Immature natural killer cell (primary cell): ENCODE measurements around the gene DBNDD1. TPM values are rescaled to one million over a fixed set of nuclear protein-coding genes. Genes with fewer than 3 reads are reported as not detected.

ENCODE experiments used
- DNase-seq, 3 donors: peaks; one replicate each; pipeline ENCODE4 v3.0.0; 2022; ENCODE audit warnings: mixed read lengths in 1 of 3
- H3K27ac Mint-ChIP-seq, 6 donors: one replicate each; pipeline ENCODE4 v1.8.0; 2020; ENCODE audit warnings: mixed read lengths in 6 of 6, mild to moderate bottlenecking in 5 of 6, inconsistent platforms in 4 of 6, moderate library complexity in 3 of 6
- H3K27me3 Mint-ChIP-seq, 3 donors: one replicate each; pipeline ENCODE4 v1.8.0; 2020 to 2021; ENCODE audit warnings: low read depth in 3 of 3, mild to moderate bottlenecking in 3 of 3, mixed read lengths in 3 of 3, moderate library complexity in 3 of 3, inconsistent platforms in 1 of 3
- H3K36me3 Mint-ChIP-seq, 3 donors: one replicate each; pipeline ENCODE4 v1.8.0; 2020; ENCODE audit warnings: mixed read lengths in 3 of 3, inconsistent platforms in 2 of 3, mild to moderate bottlenecking in 2 of 3
- H3K4me1 Mint-ChIP-seq, 2 donors: one replicate each; pipeline ENCODE4 v1.8.0; 2020; ENCODE audit warnings: inconsistent platforms in 2 of 2, mild to moderate bottlenecking in 2 of 2, mixed read lengths in 2 of 2, moderate library complexity in 1 of 2
- H3K4me3 Mint-ChIP-seq, 5 donors: one replicate each; pipeline ENCODE4 v1.8.0; 2020; ENCODE audit warnings: mild to moderate bottlenecking in 5 of 5, mixed read lengths in 5 of 5, inconsistent platforms in 3 of 5, moderate library complexity in 3 of 5
- H3K9me3 Mint-ChIP-seq, 6 donors: one replicate each; pipeline ENCODE4 v1.8.0; 2020; ENCODE audit warnings: mild to moderate bottlenecking in 6 of 6, mixed read lengths in 6 of 6, inconsistent platforms in 4 of 6, moderate library complexity in 3 of 6
- polyA plus RNA-seq, 3 donors: library from polyadenylated mRNA; unstranded; fragments of 300-500 nt; fragmentation: Illumina TruSeq; gene quantifications; one replicate each; pipeline ENCODE4 v1.2.3, GENCODE V29; 2021

Gene DBNDD1
- polyA plus RNA-seq, 3 donors from 2014 or later, result not detected

DNA sequence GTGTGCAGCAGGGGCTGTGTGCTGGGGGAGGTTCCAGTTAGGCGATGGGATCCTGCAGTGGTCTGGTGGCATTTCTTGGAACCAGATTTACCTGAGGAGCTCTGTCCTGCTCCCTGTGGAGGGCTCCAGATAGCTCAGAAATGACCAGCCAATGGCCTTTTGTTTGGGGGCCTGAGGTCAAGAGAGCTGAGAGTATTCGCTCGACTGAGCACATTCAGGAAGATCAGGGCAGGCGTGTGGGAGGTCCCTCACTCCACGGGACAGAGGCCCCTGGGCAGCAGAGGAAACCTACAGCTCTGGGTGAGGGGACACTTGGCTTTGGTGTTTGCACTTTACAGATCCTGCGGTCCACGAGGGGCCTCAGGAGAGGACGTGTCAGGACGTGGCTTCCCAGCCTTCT is 52.5 kb downstream of the DBNDD1 start:
- H3K27me3 Mint-ChIP-seq, result no peaks in the 10 kb centered on the region
- H3K27ac Mint-ChIP-seq, result no peak overlapping the region
- peaks cover 12% of the 10 kb centered on the region in 2 donors for H3K4me1 Mint-ChIP-seq
- no peak overlapping the region for H3K4me3 Mint-ChIP-seq
- no peak for DNase-seq
- H3K36me3 Mint-ChIP-seq, result peaks cover 0 to 4% (median 3%) of the 10 kb centered on the region in 3 donors
- H3K9me3 Mint-ChIP-seq, result peaks cover 0 to 1% (median 0%) of the 10 kb centered on the region in 6 donors

DNA sequence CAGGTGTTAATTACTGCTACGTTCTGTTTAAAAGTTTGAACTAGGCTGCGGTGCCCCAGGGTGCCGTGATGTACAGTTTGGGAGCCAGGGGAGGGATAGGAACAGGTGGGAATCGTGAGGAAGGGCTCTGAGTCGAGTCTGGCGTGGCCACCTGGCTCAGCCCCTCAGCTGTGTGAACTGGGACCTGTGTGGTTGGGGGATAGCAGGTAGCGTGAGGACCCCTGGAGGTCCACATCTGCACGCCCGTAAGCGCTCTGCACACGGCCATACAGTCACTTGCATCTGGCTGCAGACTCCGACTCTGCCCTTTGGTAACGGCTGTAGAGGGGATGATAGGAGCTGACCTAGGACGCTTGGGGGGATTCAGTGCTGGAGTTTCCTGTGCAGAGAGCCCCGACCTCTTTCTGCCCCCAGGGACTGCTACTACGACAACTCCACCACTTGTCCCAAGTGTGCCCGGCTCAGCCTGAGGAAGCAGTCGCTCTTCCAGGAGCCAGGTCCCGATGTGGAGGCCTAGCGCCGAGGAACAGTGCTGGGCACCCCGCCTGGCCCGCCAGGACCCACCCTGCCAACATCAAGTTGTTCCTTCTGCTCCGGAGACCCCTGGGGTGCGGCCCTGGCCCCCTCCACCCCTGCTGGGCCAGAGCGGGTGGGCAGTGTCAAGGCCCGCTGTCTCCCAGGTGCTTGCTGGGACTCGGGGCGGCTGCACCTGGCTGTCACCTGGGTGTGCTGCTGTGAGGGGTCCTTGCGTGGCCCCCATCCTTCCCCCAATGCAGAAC is 53.6 kb downstream of the DBNDD1 start:
- H3K27ac Mint-ChIP-seq, result no peak overlapping the region
- no peak overlapping the region for H3K4me3 Mint-ChIP-seq
- peaks cover 0 to 4% (median 0%) of the 10 kb centered on the region in 3 donors for H3K36me3 Mint-ChIP-seq
- H3K9me3 Mint-ChIP-seq, result no peaks in the 10 kb centered on the region
- H3K4me1 Mint-ChIP-seq, result peaks cover under 1 to 3% of the 10 kb centered on the region in 2 donors
- no peaks in the 10 kb centered on the region for H3K27me3 Mint-ChIP-seq
- DNase-seq, result no peak

DNA sequence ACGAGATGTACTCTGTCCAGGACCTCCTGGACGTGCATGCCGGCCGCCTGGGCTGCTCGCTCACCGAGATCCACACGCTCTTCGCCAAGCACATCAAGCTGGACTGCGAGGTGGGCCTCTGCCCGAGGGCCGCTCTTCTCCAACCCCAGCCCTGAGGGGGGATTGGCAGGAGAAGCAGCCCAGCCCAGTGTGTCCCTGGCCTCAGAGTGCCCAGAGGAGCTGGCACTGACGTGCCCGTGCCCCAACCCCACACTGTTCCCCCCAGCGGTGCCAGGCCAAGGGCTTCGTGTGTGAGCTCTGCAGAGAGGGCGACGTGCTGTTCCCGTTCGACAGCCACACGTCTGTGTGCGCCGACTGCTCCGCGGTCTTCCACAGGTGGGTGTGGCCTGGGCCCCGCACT is 55.1 kb downstream of the DBNDD1 start:
- Mint-ChIP-seq H3K4me3 (no peak overlapping the region), H3K9me3 (no peaks in the 10 kb centered on the region), H3K27ac (no peak overlapping the region), H3K27me3 (peaks cover 0 to 3% (median 0%) of the 10 kb centered on the region in 3 donors), H3K36me3 (peaks cover 0 to 11% (median 2%) of the 10 kb centered on the region in 3 donors), H3K4me1 (peaks cover 0 to 1% of the 10 kb centered on the region in 2 donors)
- DNase-seq, result no peak

DNA sequence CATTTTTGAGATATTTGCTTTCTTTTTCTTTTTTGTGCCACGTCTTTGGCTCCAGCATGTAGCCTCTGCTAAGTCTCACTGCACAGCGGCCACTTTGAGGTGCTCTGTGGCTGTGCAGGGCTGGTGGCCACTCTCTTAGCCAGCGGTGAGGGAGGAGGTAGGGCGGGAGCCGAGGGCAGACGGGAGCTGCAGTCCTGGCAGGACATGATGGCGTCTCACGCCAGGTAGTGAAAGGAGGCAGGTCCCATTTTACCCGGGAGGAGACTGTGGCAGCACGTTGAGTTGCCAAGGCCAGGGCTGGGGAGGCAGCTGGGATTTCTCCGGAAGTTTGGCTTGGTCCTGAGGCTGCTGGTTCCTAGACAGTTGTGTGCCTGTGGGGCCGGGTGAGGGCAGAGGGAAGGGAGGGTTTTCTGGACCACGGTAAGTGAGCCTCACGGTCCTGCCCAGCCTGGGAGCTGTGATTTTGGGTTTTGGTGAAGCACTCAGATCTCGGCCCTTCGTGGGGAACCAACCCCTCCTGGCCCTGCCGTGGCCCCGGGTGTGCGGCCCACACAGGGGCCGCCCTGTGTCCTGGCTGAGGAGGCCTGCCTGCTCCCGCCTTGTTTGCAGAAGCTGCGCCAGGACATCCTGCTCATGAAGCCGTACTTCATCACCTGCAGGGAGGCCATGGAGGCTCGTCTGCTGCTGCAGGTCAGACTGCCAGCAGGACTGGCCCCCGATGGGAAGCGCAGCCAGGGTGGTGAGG is 56.3 kb downstream of the DBNDD1 start:
- Mint-ChIP-seq H3K9me3 (no peaks in the 10 kb centered on the region), H3K4me3 (no peak overlapping the region), H3K4me1 (peaks cover 0 to 5% of the 10 kb centered on the region in 2 donors)

DNA sequence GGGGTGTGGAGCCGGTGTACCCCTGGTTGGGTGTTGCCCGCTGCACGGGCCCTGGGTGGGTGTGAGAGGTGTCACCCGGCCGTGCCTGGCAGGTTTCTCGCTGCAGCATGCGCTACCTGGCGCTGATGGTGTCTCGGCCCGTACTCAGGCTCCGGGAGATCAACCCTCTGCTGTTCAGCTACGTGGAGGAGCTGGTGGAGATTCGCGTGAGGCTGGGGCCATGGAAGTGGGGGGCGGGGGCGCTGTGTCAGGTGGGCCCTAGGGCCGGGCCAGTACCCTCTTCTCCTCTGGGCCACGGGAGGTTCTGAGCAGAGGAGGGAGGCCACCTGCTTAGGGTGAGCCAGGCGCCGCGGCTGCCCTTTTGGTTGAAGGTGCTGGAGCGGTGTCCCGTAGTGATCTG is 57.3 kb downstream of the DBNDD1 start:
- H3K27me3 Mint-ChIP-seq, result peaks cover 0 to 3% (median 0%) of the 10 kb centered on the region in 3 donors
- no peak overlapping the region for H3K4me3 Mint-ChIP-seq
- no peaks in the 10 kb centered on the region for H3K9me3 Mint-ChIP-seq
- no peak overlapping the region for H3K27ac Mint-ChIP-seq
- peaks cover 0 to 5% of the 10 kb centered on the region in 2 donors for H3K4me1 Mint-ChIP-seq
- DNase-seq, result no peak
- peaks cover 7 to 25% (median 8%) of the 10 kb centered on the region in 3 donors for H3K36me3 Mint-ChIP-seq

More for the DNA sequence above, 56.3 kb downstream of the DBNDD1 start:
- Mint-ChIP-seq H3K27ac (no peak overlapping the region), H3K27me3 (peaks cover 0 to 3% (median 0%) of the 10 kb centered on the region in 3 donors), H3K36me3 (peaks cover 7 to 23% (median 8%) of the 10 kb centered on the region in 3 donors)
- no peak for DNase-seq

DNA sequence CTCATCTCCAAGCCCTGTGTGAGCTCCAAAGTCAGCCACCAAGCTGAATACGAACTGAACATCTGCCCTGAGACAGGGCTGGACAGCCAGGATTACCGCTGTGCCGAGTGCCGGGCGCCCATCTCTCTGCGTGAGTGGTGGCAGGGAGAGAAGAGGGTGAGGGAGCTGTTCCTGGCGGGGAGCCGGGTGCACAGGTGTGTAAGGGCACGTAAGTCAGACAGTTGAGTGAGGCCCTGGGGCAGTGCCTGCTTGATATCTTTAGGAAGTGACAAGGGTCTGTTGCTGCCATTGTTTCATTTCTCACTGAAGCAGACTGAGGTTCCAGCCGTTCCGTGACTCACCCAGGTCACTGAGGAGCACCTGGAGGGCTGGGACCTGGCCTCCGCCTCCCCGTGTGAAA is 58.3 kb downstream of the DBNDD1 start:
- H3K27me3 Mint-ChIP-seq, result peaks cover 0 to 3% (median 0%) of the 10 kb centered on the region in 3 donors
- H3K4me3 Mint-ChIP-seq, result no peak overlapping the region

DNA sequence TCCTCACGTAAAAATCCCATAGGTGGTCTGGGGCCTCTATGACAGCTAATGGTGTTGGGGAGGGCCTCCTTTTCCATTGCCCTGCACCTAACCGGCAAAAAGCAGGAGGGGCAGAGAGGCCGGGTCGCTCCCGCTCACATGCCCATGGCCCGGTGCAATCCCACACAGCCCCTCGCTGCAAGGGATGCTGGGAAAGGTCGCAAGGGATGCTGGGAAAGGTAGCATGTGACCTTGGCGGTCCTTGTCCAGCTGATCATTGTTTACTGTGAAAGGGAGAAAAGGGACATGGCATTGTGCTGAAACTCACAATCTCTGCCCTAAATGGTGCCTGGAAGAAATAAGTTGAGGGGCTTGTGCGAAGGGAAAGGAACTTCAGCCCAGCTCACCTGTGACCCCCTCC is 60.7 kb downstream of the DBNDD1 start:
- no peak for DNase-seq
- H3K27me3 Mint-ChIP-seq, result peaks cover 0 to 3% (median 0%) of the 10 kb centered on the region in 3 donors
- H3K4me1 Mint-ChIP-seq, result peaks cover 0 to 5% of the 10 kb centered on the region in 2 donors
- peak overlapping the region in 1 of 6 donors; percentile 55 for H3K27ac Mint-ChIP-seq
- peaks cover 11 to 27% (median 11%) of the 10 kb centered on the region in 3 donors for H3K36me3 Mint-ChIP-seq
- no peaks in the 10 kb centered on the region for H3K9me3 Mint-ChIP-seq
- no peak overlapping the region for H3K4me3 Mint-ChIP-seq

More for the DNA sequence above, 58.3 kb downstream of the DBNDD1 start:
- DNase-seq, result no peak
- Mint-ChIP-seq H3K9me3 (no peaks in the 10 kb centered on the region), H3K4me1 (peaks cover 0 to 5% of the 10 kb centered on the region in 2 donors), H3K27ac (no peak overlapping the region), H3K36me3 (peaks cover 7 to 25% (median 8%) of the 10 kb centered on the region in 3 donors)

DNA sequence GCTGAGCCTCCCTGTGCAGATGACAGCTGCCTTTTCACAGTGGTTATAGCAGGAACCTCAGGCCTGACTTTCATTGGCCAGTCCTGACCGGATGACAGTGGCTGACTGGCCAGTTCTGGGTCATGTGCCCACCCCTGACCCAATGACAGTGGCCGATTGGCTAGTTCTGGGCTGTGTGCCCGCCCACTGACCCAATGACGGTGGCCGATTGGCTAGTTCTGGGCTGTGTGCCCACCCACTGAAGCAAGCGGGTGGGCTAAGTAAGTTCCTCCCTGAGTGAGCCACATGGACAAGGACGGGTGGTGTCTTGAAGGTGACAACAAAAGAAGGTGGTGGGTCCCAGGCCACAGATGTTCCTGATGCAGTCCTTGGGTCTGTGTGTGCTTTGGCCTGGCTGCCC is 61.2 kb downstream of the DBNDD1 start:
- no peak overlapping the region for H3K27ac Mint-ChIP-seq
- no peaks in the 10 kb centered on the region for H3K9me3 Mint-ChIP-seq
- peaks cover 0 to 4% of the 10 kb centered on the region in 2 donors for H3K4me1 Mint-ChIP-seq
- no peak overlapping the region for H3K4me3 Mint-ChIP-seq
- DNase-seq, result no peak
- peaks cover 11 to 25% (median 11%) of the 10 kb centered on the region in 3 donors for H3K36me3 Mint-ChIP-seq
- peaks cover 0 to 3% (median under 1%) of the 10 kb centered on the region in 3 donors for H3K27me3 Mint-ChIP-seq

DNA sequence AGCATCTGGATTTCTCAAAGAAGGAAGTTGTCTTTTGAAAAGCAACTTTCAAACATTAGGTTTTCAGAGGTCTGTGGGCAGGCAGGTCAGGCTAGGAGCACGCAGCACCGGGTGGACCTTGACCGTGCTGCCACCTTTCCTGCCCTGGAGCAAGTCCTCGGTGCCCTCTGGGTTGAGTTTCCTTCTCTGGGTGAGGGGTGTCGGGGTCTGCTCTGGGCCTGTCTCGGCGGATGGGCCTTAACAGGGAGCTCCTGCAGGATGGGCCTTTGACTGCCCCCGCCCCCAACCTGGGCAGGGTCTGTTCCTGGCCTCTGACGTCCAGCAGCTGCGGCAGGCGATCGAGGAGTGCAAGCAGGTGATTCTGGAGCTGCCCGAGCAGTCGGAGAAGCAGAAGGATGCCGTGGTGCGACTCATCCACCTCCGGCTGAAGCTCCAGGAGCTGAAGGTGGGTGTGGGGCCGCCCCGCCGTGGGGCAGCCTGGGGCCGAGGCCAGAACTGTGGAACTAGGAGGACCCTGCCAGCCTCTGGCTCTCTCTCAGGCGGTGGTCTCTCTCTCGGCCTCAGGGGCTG is 62.0 kb downstream of the DBNDD1 start:
- H3K4me1 Mint-ChIP-seq, result peaks cover 0 to 4% of the 10 kb centered on the region in 2 donors

DNA sequence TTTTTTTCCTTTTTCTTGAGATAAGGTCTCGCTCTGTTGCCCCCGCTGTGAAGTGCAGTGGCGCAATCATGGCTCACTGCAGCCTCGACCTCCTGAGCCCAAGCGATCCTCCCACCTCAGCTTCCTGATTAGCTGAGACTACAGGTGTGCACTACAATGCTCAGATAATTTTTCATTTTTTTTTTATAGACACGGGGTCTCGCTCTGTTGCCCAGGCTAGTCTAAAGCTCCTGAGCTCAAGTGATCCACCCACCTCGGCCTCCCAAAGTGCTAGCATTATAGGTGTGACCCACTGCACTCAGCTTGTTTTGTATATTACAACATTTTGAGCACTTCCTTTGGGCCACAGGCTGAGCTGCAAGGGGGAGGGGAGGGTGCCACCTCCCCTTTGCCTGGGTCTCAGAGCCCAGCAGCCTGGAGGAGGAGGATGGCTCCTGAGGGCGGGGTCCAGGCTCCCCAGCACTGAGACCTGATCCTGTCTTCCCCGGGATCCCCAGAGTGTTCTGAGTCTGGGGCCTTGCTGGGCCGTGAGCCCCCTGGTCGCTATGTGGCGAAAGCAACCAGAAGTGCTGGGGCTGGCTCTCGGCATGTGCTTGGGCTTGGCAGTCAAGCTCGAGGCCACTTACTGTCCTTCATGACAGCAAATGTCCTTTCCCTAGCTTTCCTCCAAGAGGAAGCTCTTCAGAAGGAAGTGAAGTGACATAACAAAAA is 62.6 kb downstream of the DBNDD1 start:
- H3K27me3 Mint-ChIP-seq, result peaks cover 0 to 3% (median 2%) of the 10 kb centered on the region in 3 donors
- no peak overlapping the region for H3K4me3 Mint-ChIP-seq
- DNase-seq, result no peak
- no peaks in the 10 kb centered on the region for H3K9me3 Mint-ChIP-seq
- no peak overlapping the region for H3K27ac Mint-ChIP-seq
- H3K4me1 Mint-ChIP-seq, result peaks cover 0 to 4% of the 10 kb centered on the region in 2 donors
- H3K36me3 Mint-ChIP-seq, result peaks cover 11 to 25% (median 11%) of the 10 kb centered on the region in 3 donors

More for the DNA sequence above, 62.0 kb downstream of the DBNDD1 start:
- no peaks in the 10 kb centered on the region for H3K9me3 Mint-ChIP-seq
- H3K27me3 Mint-ChIP-seq, result peaks cover 0 to 3% (median 2%) of the 10 kb centered on the region in 3 donors
- H3K4me3 Mint-ChIP-seq, result no peak overlapping the region
- no peak for DNase-seq
- H3K27ac Mint-ChIP-seq, result no peak overlapping the region
- peaks cover 11 to 25% (median 11%) of the 10 kb centered on the region in 3 donors for H3K36me3 Mint-ChIP-seq

DNA sequence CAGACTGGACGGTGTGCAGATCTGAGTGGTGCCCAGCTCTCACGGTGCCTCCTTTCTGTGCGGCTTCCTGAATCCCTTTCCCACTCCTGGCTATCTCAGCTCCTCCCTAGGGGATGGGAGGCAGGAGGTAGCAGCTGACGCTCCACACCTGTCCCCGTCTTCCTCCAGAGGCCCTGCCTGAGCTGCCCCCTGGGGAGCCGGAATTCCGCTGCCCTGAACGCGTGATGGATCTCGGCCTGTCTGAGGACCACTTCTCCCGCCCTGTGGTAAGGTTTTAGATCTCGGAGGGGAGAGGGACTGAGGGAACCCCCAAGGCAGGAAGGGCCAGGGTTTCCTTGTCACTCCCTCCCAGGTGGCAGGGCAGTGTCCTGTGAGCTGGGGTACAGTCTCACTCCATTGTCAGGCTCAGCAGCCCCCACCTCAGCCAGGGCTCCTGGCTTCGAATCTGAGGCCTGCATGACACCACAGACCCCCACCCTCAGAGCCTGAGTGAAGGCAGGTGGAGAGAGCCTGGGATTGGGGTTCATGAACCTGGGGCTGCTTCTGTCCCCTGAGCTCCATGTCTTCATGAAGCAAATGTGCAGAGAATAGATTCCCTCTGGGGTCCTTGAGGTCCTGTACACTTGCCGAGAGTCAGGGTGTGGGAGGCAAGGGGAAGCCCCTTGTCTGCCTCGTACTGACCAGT is 64.1 kb downstream of the DBNDD1 start:
- Mint-ChIP-seq H3K36me3 (peaks cover 11 to 23% (median 11%) of the 10 kb centered on the region in 3 donors), H3K27ac (no peak overlapping the region), H3K27me3 (peaks cover 0 to 2% (median under 1%) of the 10 kb centered on the region in 3 donors), H3K9me3 (no peaks in the 10 kb centered on the region), H3K4me1 (peaks cover 2 to 5% of the 10 kb centered on the region in 2 donors), H3K4me3 (no peak overlapping the region)
- no peak for DNase-seq
